Measurements from ENCODE around the gene ILK. TPM values are rescaled to one million over a fixed set of nuclear protein-coding genes. Genes with fewer than 3 reads are reported as not detected.

ILK gene
- total RNA-seq, 1 experiment from 2014 or later: 92.3 TPM

DNA sequence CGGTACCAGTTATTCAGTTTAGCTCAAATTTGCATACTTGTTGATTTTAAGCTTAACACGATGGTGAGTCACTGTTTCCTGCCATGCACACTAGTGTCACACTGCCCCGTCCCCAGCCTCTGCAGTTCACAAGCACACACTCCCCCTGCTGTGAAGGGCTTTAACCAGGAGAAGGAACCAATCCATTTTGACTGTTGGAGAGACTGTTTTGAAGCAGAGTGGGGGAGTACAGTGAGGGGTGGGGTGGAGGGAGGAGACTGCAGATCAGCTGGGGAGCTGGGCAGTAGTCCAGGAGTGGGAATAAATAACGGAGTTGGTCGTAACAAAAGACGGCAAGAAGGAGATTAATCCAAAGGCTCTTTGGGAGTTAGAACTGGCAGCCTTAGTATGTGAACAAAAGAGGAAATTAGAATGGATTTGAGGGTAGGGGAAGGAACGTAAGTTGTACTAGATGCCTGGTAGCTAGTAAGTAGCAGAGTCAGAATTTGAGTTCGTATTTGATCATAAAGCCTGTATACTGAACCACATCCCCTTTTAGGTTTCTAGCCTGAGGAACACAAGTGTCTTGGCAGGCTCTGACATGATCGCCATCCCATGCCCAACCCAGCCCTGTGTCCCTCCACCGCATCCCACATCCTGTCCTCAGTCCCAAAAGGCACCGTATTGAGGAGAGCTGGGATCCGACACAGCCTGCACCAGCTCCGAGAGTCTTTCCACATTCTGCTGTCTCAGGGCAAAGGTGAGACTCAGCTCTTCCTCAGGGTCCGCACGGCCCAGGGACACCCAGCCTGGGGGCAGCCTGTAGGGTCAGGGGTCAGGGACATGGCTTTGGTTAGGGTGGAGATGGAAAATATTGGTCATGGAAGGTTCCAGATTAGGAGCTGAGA is 14.8 kb downstream of the ILK start:
- intact Hi-C loops (cut with micrococcal nuclease): loop anchor here (2.0 kb wide), 1 partner anchor 84 kb away; no protein-coding TSS in a partner anchor
- CTCF ChIA-PET: interaction anchor here (0.6 to 3.0 kb wide), 13 partner anchors 8 to 239 kb away, joined by 3 to 34 read pairs (median 4); partner anchors contain the start of genes ILK and MRPL17
- DNase-seq (ENCODE audit: unreplicated experiment): no peak
- TF ChIP-seq, protein P1, sequence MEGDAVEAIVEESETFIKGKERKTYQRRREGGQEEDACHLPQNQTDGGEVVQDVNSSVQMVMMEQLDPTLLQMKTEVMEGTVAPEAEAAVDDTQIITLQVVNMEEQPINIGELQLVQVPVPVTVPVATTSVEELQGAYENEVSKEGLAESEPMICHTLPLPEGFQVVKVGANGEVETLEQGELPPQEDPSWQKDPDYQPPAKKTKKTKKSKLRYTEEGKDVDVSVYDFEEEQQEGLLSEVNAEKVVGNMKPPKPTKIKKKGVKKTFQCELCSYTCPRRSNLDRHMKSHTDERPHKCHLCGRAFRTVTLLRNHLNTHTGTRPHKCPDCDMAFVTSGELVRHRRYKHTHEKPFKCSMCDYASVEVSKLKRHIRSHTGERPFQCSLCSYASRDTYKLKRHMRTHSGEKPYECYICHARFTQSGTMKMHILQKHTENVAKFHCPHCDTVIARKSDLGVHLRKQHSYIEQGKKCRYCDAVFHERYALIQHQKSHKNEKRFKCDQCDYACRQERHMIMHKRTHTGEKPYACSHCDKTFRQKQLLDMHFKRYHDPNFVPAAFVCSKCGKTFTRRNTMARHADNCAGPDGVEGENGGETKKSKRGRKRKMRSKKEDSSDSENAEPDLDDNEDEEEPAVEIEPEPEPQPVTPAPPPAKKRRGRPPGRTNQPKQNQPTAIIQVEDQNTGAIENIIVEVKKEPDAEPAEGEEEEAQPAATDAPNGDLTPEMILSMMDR (IDR thresholded peaks at IDR 0.05; ENCODE audit: unreplicated experiment): no peak
- Mint-ChIP-seq H3K27me3 (ENCODE audit: insufficient read depth, unreplicated experiment) (no peaks in the 10 kb centered on the region), H3K27ac (ENCODE audit: low read depth, unreplicated experiment) (no peak overlapping the region), H3K9me3 (ENCODE audit: unreplicated experiment) (no peaks in the 10 kb centered on the region), H3K4me3 (ENCODE audit: unreplicated experiment) (no peak overlapping the region), H3K36me3 (ENCODE audit: insufficient read depth, unreplicated experiment) (peaks cover 11% of the 10 kb centered on the region), H3K4me1 (ENCODE audit: insufficient read depth, unreplicated experiment) (no peaks in the 10 kb centered on the region)
- POLR2A ChIA-PET: interaction anchor here (0.6 to 4.6 kb wide), 17 partner anchors 9 to 298 kb away, joined by 3 to 56 read pairs (median 3); partner anchors contain the start of genes ARFIP2, CAVIN3, ILK and MRPL17
- no TSS peak for BruUV-seq (replicated peaks)

DNA sequence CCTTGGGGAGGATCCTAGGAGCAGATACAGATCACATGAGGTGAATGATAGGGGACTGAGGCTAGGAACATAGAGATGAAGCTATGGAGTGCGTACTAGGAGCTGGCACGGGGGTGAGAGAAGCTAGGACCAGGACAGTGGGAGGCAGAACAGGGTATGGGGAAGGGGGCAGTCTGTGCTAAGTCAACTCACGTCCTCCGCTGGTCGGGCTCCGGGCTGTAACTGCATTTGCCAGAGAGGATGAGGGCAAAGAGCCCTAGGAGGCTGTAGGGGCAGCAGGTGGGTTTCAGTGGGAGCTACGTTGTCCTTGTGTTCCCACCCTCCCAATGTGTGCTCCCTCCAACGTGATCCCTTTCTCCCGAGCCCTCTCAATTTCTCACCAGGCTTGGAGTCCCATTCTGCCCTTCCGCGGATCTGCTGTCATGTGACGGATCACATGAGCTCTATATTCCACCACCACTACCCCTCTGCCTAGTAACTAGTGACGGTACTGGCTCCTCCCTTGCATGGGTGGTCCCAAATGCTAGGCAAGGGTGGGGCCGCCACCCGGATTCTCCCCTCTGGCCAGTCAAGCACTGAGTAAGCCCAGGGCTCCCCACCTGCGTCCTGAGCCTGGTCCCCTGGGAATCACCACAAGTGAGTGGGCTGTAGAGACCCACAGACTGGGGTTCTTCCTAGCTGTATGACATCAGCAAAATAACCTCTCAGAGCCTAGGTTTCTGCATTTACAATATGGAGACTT is 15.6 kb downstream of the ILK start, which contains the start of gene TPP1:
Gene TPP1, minus strand, starts transcription at position 419 of the 742 bp plus-strand sequence. Its CDS starts 22 bp downstream, at position 397.
- no TSS peak for BruUV-seq (replicated peaks)
- ChIA-PET CTCF (interaction anchor here (0.6 to 3.0 kb wide), 16 partner anchors 9 to 240 kb away, joined by 3 to 34 read pairs (median 4); partner anchors contain the start of genes ILK and MRPL17), POLR2A (interaction anchor here (0.6 to 4.6 kb wide), 17 partner anchors 10 to 624 kb away, joined by 3 to 56 read pairs (median 4); partner anchors contain the start of genes ARFIP2, CAVIN3, ILK and MRPL17)
- TF ChIP-seq, protein P1 (IDR thresholded peaks at IDR 0.05; ENCODE audit: unreplicated experiment): no peak
- Mint-ChIP-seq H3K36me3 (ENCODE audit: insufficient read depth, unreplicated experiment) (peaks cover 11% of the 10 kb centered on the region), H3K4me1 (ENCODE audit: insufficient read depth, unreplicated experiment) (no peaks in the 10 kb centered on the region), H3K27me3 (ENCODE audit: insufficient read depth, unreplicated experiment) (no peaks in the 10 kb centered on the region), H3K9me3 (ENCODE audit: unreplicated experiment) (no peaks in the 10 kb centered on the region), H3K4me3 (ENCODE audit: unreplicated experiment) (no peak within 1 kb of the TSS), H3K27ac (ENCODE audit: low read depth, unreplicated experiment) (no peak within 1 kb of the TSS)
- DNase-seq (ENCODE audit: unreplicated experiment): peak; percentile 96
- intact Hi-C loops (cut with micrococcal nuclease): loop anchor here (2.0 kb wide), 1 partner anchor 84 kb away; no protein-coding TSS in a partner anchor

DNA sequence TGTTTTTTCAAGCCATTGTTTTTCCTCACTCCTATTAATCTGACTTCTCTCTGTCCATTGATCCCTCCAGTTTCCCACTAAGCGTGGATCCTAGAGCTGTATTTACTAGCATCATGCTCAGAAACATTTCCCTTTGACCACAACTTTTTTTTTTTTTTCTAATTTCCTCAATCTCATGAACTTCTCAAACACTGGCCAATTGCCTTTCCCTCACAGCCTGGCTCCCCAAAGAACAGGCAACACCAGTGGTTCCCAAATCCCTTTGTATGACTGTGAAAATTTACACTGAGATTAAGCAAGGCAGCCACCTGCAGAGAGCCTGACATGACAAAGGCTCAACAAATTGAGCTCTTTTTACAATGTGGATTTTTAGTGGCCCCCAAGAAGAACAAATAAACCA is 17.1 kb downstream of the ILK start:
- CTCF ChIA-PET: interaction anchor here (0.6 to 1.7 kb wide), 8 partner anchors 8 to 146 kb away, joined by 3 to 15 read pairs (median 4); partner anchors contain the start of gene MRPL17
- POLR2A ChIA-PET: interaction anchor here (0.7 to 4.6 kb wide), 5 partner anchors 8 to 1033 kb away, joined by 3 to 56 read pairs (median 8); partner anchors contain the start of genes ARFIP2, ILK, RRP8 and TAF10
- intact Hi-C loops (cut with micrococcal nuclease): no loop called here

More for the DNA sequence above, 17.1 kb downstream of the ILK start:
- Mint-ChIP-seq H3K4me3 (ENCODE audit: unreplicated experiment) (no peak overlapping the region), H3K4me1 (ENCODE audit: insufficient read depth, unreplicated experiment) (no peaks in the 10 kb centered on the region), H3K9me3 (ENCODE audit: unreplicated experiment) (no peaks in the 10 kb centered on the region), H3K27me3 (ENCODE audit: insufficient read depth, unreplicated experiment) (no peaks in the 10 kb centered on the region), H3K27ac (ENCODE audit: low read depth, unreplicated experiment) (no peak overlapping the region), H3K36me3 (ENCODE audit: insufficient read depth, unreplicated experiment) (peaks cover 7% of the 10 kb centered on the region)
- no peak for DNase-seq (ENCODE audit: unreplicated experiment)
- no TSS peak for BruUV-seq (replicated peaks)
- TF ChIP-seq, protein P1 (IDR thresholded peaks at IDR 0.05; ENCODE audit: unreplicated experiment): no peak
